Breast epithelium (tissue), 4 donors: ENCODE measurements around the gene ACADVL. TPM values are rescaled to one million over a fixed set of nuclear protein-coding genes. Genes with fewer than 3 reads are reported as not detected.

Experiments used
- DNase-seq, 2 donors: peaks; one replicate each; pipeline ENCODE4 v3.0.0-alpha.2; 2019; ENCODE audit warnings: low spot score in 2 of 2
- H3K27ac ChIP-seq, 2 donors: fragments of 200-600 bp; sonication (generic) in 1 of 2; one replicate each; pipeline ENCODE4 v1.5.1; 2016 to 2019; ENCODE audit warnings: mild to moderate bottlenecking in 1 of 2
- H3K27me3 ChIP-seq, 2 donors: fragments of 200-600 bp; sonication (generic) in 1 of 2; one replicate each; pipeline versions ENCODE4 v1.5.1 to v1.6.0; 2017 to 2019; ENCODE audit warnings: control low read depth in 1 of 2, mild to moderate bottlenecking in 1 of 2
- H3K36me3 ChIP-seq: fragments of 200-600 bp; one replicate; pipeline ENCODE4 v1.5.1; 2019
- H3K4me1 ChIP-seq, 2 donors: fragments of 200-600 bp; sonication (generic); one replicate each; pipeline ENCODE4 v1.5.1; 2016 to 2019; ENCODE audit warnings: control low read depth in 1 of 2
- H3K4me3 ChIP-seq, 3 donors: fragments of 200-600 bp; sonication (generic); 1 replicate in 2 of 3; 2 replicates in 1 of 3; pipeline ENCODE4 v1.5.1; 2016 to 2019; ENCODE audit warnings: mild to moderate bottlenecking in 3 of 3, moderate library complexity in 2 of 3
- H3K9me3 ChIP-seq, 2 donors: fragments of 200-600 bp; sonication (generic) in 1 of 2; one replicate each; pipeline ENCODE4 v1.5.1; 2016 to 2019; ENCODE audit warnings: control low read depth in 1 of 2
- POLR2A ChIP-seq: fragments of 450-650 bp; IDR thresholded peaks from one replicate; pipeline ENCODE4 v1.6.1; 2016; ENCODE audit warnings: antibody characterized with exemption, mild to moderate bottlenecking, moderate library complexity
- POLR2AphosphoS5 ChIP-seq, 3 donors: sonication (generic); formaldehyde crosslinking; IDR thresholded peaks; one replicate each; pipeline ENCODE4 v1.6.1; 2017; ENCODE audit warnings: antibody characterized with exemption in 3 of 3
- intact Hi-C: fragments of 100-400 bp; cut with DNase I; formaldehyde crosslinking; loops from one replicate; pipeline ENCODE4 v1.15.1; 2023; ENCODE audit warnings: low total_unique reads
- total RNA-seq, 3 donors: library from RNA; depleted of rRNA; stranded (reverse); fragments of >200 nt; gene quantifications; one replicate each; pipeline ENCODE4 v1.1.0, GENCODE V29; 2016
- TF ChIP-seq, protein P1 (sequence below), 3 donors: fragments of 450-650 bp; IDR thresholded peaks; one replicate each; pipeline ENCODE4 v1.5.1; 2016 to 2017; ENCODE audit warnings: antibody characterized with exemption in 3 of 3, mild to moderate bottlenecking in 3 of 3, moderate library complexity in 3 of 3

Gene ACADVL
- total RNA-seq, 3 donors from 2014 or later: 421 to 1,002 (median 829) TPM

DNA sequence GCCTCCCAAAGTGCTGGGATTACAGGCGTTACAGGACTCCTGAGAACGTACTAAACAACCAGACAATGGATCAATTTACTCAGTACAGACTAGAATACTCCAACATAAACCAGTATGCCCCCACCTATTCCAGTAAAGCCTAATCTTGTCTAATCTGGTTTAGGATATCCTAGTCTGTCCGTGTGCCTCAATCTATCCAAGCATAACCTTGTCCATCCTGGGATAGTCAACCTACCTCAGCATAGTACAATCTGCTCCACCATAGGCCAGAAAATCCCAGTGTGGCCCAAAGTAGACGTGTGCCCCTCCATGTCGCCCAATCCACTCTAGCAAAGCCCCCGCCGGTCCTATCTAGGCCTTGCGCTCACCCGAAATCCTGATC lies 14.0 kb downstream of the ACADVL start:
- Histone ChIP-seq H3K36me3 (no peaks in the 10 kb centered on the region), H3K27ac (peak overlapping the region; percentile 93 to 96), H3K4me1 (peaks cover 0 to 12% of the 10 kb centered on the region in 2 donors), H3K9me3 (no peaks in the 10 kb centered on the region), H3K4me3 (peak overlapping the region; percentile 71 to 98 (median 94)), H3K27me3 (no peaks in the 10 kb centered on the region)
- TF ChIP-seq, protein P1, sequence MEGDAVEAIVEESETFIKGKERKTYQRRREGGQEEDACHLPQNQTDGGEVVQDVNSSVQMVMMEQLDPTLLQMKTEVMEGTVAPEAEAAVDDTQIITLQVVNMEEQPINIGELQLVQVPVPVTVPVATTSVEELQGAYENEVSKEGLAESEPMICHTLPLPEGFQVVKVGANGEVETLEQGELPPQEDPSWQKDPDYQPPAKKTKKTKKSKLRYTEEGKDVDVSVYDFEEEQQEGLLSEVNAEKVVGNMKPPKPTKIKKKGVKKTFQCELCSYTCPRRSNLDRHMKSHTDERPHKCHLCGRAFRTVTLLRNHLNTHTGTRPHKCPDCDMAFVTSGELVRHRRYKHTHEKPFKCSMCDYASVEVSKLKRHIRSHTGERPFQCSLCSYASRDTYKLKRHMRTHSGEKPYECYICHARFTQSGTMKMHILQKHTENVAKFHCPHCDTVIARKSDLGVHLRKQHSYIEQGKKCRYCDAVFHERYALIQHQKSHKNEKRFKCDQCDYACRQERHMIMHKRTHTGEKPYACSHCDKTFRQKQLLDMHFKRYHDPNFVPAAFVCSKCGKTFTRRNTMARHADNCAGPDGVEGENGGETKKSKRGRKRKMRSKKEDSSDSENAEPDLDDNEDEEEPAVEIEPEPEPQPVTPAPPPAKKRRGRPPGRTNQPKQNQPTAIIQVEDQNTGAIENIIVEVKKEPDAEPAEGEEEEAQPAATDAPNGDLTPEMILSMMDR (IDR thresholded peaks at IDR 0.05): no peak
- TF ChIP-seq POLR2A (no peak), POLR2AphosphoS5 (IDR thresholded peaks at IDR 0.05) (no peak)
- DNase-seq: no peak
- intact Hi-C loops: no loop called here

DNA sequence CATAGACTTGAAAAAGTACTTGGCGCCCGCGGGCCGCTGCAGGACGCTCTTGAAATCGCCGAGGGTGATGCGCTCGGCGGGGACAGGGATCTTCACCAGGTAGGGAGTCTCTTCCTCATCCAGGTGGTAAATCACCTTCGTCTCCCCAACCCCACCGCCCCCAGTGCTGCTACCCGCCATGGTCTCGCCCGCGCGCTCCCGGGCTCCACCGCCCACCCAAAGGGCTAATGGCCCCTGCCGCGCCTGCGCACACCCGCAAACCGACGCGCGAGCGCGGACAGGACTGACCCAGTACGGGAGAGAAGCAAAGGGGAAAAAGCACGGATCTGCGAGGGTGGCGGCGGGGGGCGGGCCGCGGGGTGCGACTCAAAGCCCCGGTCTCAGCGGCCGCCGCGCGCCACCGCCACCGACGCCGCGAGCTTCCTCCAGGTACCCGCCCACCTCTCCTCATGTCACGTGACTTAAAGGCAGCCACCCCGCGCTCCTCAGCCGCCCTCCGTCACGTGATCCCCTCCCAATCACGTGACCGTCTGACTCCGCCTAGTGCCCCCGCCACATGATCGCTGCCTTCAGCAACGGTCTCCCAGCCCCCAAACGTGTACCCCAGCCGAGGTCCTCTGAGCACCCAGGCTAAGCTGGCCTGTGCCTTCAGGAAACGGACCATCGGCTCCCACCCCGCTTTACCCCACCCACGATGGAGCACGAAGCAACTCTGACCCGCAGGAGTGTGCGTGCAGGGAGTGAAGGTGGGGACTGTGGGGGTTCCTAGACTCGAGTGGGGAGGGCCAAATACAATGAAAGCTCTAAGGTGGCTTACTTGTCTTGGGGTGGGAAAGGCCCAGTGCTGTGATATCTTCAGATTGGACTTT lies 14.6 kb downstream of the ACADVL start, which contains the start of gene DVL2:
Gene DVL2, minus strand, starts transcription at position 435 of the 869 bp plus-strand sequence. Its CDS starts 255 bp downstream, at position 180.
- TF ChIP-seq POLR2A: peak; percentile 77
- TF ChIP-seq, protein P1 (IDR thresholded peaks at IDR 0.05): no peak
- TF ChIP-seq POLR2AphosphoS5 (IDR thresholded peaks at IDR 0.05): peak; percentile 82 to 95 (median 92)
- H3K4me1 ChIP-seq: peaks cover 0 to 12% of the 10 kb centered on the region in 2 donors
- H3K36me3 ChIP-seq: no peaks in the 10 kb centered on the region
- no peaks in the 10 kb centered on the region for H3K27me3 ChIP-seq
- H3K9me3 ChIP-seq: no peaks in the 10 kb centered on the region
- peak within 1 kb of the TSS; percentile 93 to 96 for H3K27ac ChIP-seq
- intact Hi-C loops: no loop called here
- peak; percentile 97 for DNase-seq
- H3K4me3 ChIP-seq: peak within 1 kb of the TSS; percentile 71 to 98 (median 94)

DNA sequence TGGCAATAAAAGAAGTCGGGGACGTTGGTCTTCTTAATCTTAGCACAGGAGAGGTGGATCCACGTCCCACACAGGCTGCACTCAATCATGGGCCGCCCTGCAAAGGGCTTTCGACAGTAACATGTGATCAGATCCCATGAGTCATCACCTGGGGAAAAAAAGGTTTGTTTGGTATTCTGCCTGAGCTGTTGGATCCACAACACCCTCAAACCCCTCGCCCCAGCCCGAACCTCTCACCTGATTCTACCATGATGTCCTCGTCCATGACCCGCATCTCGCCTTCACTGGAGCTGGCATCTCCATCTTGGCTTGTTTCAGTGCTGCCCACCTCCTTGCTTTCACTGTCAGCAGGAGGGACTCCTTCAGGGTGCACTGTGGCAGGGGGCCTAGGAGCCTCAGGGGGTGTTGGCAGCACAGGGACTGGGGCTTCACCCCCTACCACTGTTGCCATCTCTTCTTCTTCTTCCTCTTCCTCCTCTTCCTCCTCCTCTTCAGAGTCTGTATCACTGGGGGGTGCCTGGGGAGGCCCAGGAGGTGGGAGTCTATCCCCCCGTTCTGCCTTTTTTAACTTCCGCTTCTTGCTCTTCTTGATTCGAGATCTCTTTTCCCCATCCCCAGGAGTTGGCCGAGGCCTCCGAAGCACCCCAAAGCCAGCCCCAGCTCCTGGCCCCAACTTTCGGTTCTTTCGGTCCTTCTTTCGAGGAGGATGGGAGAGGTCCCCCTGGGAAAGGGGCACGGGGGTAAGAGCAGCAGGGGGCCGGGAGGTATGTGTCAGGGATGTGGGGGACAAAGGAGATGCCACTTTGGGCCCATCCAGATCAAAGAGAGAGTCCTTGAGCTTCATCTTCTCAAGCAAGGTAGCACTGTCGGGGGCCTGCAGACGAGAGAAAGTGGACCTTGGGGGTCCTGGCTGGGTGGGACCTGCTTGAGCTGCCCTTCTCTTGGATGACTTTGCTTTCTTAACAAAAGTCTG lies 16.2 kb downstream of the ACADVL start:
- Histone ChIP-seq H3K9me3 (no peaks in the 10 kb centered on the region), H3K4me3 (no peak overlapping the region), H3K4me1 (peaks cover 0 to 24% of the 10 kb centered on the region in 2 donors), H3K27me3 (no peaks in the 10 kb centered on the region), H3K27ac (peak overlapping the region; percentile 15 to 93), H3K36me3 (no peaks in the 10 kb centered on the region)
- no peak for TF ChIP-seq POLR2AphosphoS5 (IDR thresholded peaks at IDR 0.05)
- no peak for TF ChIP-seq POLR2A
- TF ChIP-seq, protein P1 (IDR thresholded peaks at IDR 0.05): no peak
- no peak for DNase-seq
- intact Hi-C loops: no loop called here

DNA sequence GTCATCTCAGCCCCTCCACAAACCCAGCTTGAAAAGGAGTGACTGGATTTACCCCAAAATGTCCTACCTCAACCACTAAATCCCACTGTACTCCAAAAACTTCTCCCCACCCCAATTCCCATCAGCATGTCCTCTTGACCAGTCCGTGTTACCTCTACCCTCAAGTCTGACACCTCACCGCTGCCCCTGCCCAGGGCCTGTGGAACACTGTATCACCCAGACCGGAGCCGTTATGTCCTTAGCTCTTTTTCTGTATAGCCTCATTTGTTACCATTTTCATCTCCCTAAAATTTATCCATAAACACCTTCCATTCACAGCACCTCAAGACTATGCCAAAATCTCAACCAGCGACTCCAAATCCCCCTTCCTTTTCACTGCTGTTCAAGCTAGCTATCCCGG lies 17.1 kb downstream of the ACADVL start:
- Histone ChIP-seq H3K36me3 (no peaks in the 10 kb centered on the region), H3K4me3 (no peak overlapping the region), H3K27ac (peak overlapping the region; percentile 93 to 97), H3K9me3 (no peaks in the 10 kb centered on the region), H3K27me3 (no peaks in the 10 kb centered on the region), H3K4me1 (peaks cover 4 to 29% of the 10 kb centered on the region in 2 donors)
- TF ChIP-seq POLR2A: no peak
- no peak for TF ChIP-seq POLR2AphosphoS5 (IDR thresholded peaks at IDR 0.05)
- TF ChIP-seq, protein P1 (IDR thresholded peaks at IDR 0.05): no peak
- DNase-seq: no peak
- intact Hi-C loops: no loop called here
